IMR-90 (cell line): ENCODE measurements around the gene GNG5. TPM values are rescaled to one million over a fixed set of nuclear protein-coding genes. Genes with fewer than 3 reads are reported as not detected.

ENCODE experiments used
- ATAC-seq: fragments of 200-7000 bp; cut with Tn5 transposase; 2 replicates; pipeline ENCODE4 v1.9.1; 2020; ENCODE audit warnings: low read depth, mild to moderate bottlenecking, moderate library complexity
- BruUV-seq: library from RNA; stranded (reverse); fragments of 400-500 nt; replicated peaks from 2 replicates; lab custom pipeline; 2021; lab: Mats Ljungman, UMichigan
- CTCF ChIA-PET: fragments of 300-600 bp; formaldehyde crosslinking; extraction: SDS; loops from one replicate; lab custom pipeline; 2021; ENCODE audit warnings: antibody characterized with exemption; lab: Yijun Ruan, JAX
- POLR2A ChIA-PET: fragments of 300-600 bp; sonication (Branson Sonifier 250); formaldehyde crosslinking; loops from one replicate; lab custom pipeline; 2022; ENCODE audit warnings: antibody characterized with exemption; ENCODE audit not compliant: unreplicated experiment; lab: Charles Lee
- DNase-seq: peaks from one replicate; pipeline ENCODE4 v3.0.0; 2013
- H2AFZ ChIP-seq: replicated peaks from 2 replicates; pipeline ENCODE3; 2013; ENCODE audit warnings: low read length, mild to moderate bottlenecking; ENCODE audit not compliant: poor library complexity
- H2AK5ac ChIP-seq: 2 replicates; pipeline ENCODE4 v1.6.1; 2013; ENCODE audit warnings: low read depth, low read length, inconsistent platforms
- H2AK9ac ChIP-seq: replicated peaks from 2 replicates; pipeline ENCODE3; 2013; ENCODE audit warnings: mild to moderate bottlenecking, low read depth, low read length, moderate library complexity; ENCODE audit not compliant: poor library complexity
- H2BK120ac ChIP-seq: 2 replicates; pipeline ENCODE4 v1.6.1; 2013; ENCODE audit warnings: low read depth, low read length, inconsistent platforms
- H2BK15ac ChIP-seq: 3 replicates; pipeline ENCODE4 v1.6.1; 2013; ENCODE audit warnings: low read depth, low read length, inconsistent platforms
- H2BK20ac ChIP-seq: 2 replicates; pipeline ENCODE4 v1.6.1; 2013; ENCODE audit warnings: low read depth, mild to moderate bottlenecking, inconsistent platforms, low read length, moderate library complexity
- H2BK5ac ChIP-seq: 2 replicates; pipeline ENCODE4 v1.6.1; 2013; ENCODE audit warnings: mild to moderate bottlenecking, low read depth, low read length, inconsistent platforms; ENCODE audit not compliant: poor library complexity, severe bottlenecking
- H3K14ac ChIP-seq: replicated peaks from 2 replicates; pipeline ENCODE4 v1.6.1; 2013; ENCODE audit warnings: low read depth, low read length, inconsistent platforms
- H3K18ac ChIP-seq: 2 replicates; pipeline ENCODE4 v1.6.1; 2013; ENCODE audit warnings: low read depth, low read length, control low read depth
- H3K23ac ChIP-seq: 2 replicates; pipeline ENCODE4 v1.6.1; 2013; ENCODE audit warnings: low read depth, low read length, inconsistent platforms
- H3K27ac ChIP-seq: 2 replicates; pipeline ENCODE4 v1.5.1; 2013; ENCODE audit warnings: mild to moderate bottlenecking, control low read depth, low read length; ENCODE audit not compliant: insufficient read depth
- H3K27me3 ChIP-seq: 2 replicates; pipeline ENCODE4 v1.6.1; 2013; ENCODE audit warnings: low read length; ENCODE audit not compliant: control insufficient read depth, insufficient read depth
- H3K36me3 ChIP-seq: 2 replicates; pipeline ENCODE4 v1.6.1; 2013; ENCODE audit warnings: low read length, mixed read lengths; ENCODE audit not compliant: control insufficient read depth, insufficient read depth
- H3K4ac ChIP-seq: 2 replicates; pipeline ENCODE4 v1.6.1; 2013; ENCODE audit warnings: low read depth, low read length, inconsistent platforms
- H3K4me1 ChIP-seq: 2 replicates; pipeline ENCODE4 v1.6.1; 2013; ENCODE audit warnings: low read length, mixed read lengths; ENCODE audit not compliant: control insufficient read depth, insufficient read depth
- H3K4me2 ChIP-seq: 2 replicates; pipeline ENCODE4 v1.6.1; 2013; ENCODE audit warnings: low read depth, mild to moderate bottlenecking, control low read depth, low read length, moderate library complexity
- H3K4me3 ChIP-seq: 2 replicates; pipeline ENCODE4 v1.5.1; 2013; ENCODE audit warnings: low read depth, mild to moderate bottlenecking, control low read depth, low read length, moderate library complexity; ENCODE audit not compliant: insufficient read depth
- H3K56ac ChIP-seq: 2 replicates; pipeline ENCODE4 v1.6.1; 2013; ENCODE audit warnings: low read length, inconsistent platforms; ENCODE audit not compliant: insufficient read depth; ENCODE audit errors: extremely low read depth
- H3K79me1 ChIP-seq, 2 experiments: 2 replicates each; pipeline ENCODE4 v1.6.1; 2013; ENCODE audit warnings: low read length in 2 of 2, inconsistent platforms in 1 of 2, low read depth in 1 of 2
- H3K9ac ChIP-seq: 2 replicates; pipeline ENCODE4 v1.6.1; 2013; ENCODE audit warnings: low read depth, low read length, control low read depth
- H3K9me1 ChIP-seq: 2 replicates; pipeline ENCODE4 v1.6.1; 2013; ENCODE audit warnings: low read length, inconsistent platforms; ENCODE audit not compliant: insufficient read depth
- H3K9me3 ChIP-seq: 2 replicates; pipeline ENCODE4 v1.6.1; 2013; ENCODE audit warnings: low read length; ENCODE audit not compliant: control insufficient read depth, insufficient read depth
- H4K20me1 ChIP-seq: 2 replicates; pipeline ENCODE4 v1.6.1; 2013; ENCODE audit warnings: low read length, inconsistent platforms; ENCODE audit not compliant: insufficient read depth
- H4K5ac ChIP-seq: 2 replicates; pipeline ENCODE4 v1.6.1; 2013; ENCODE audit warnings: mild to moderate bottlenecking, low read depth, low read length, control low read depth
- H4K8ac ChIP-seq, 2 experiments: 2 replicates each; pipeline ENCODE4 v1.6.1; 2013; ENCODE audit warnings: low read depth in 2 of 2, low read length in 2 of 2, control low read depth in 1 of 2, inconsistent platforms in 1 of 2
- H4K91ac ChIP-seq: 2 replicates; pipeline ENCODE4 v1.6.1; 2013; ENCODE audit warnings: low read depth, low read length, inconsistent platforms; ENCODE audit not compliant: insufficient read depth
- CEBPB ChIP-seq: IDR thresholded peaks from 2 replicates; pipeline ENCODE4 v1.6.1; 2012; ENCODE audit warnings: low read depth, low read length, improper control_type of control experiment
- CHD1 ChIP-seq: IDR thresholded peaks from 2 replicates; pipeline ENCODE4 v1.6.1; 2012; ENCODE audit warnings: low read depth, low read length, improper control_type of control experiment
- ELK1 ChIP-seq: fragments of 150-350 bp; IDR thresholded peaks from 2 replicates; pipeline ENCODE4 v1.6.1; 2016; ENCODE audit warnings: low read depth, mild to moderate bottlenecking, low read length, moderate library complexity, borderline replicate concordance
- FOS ChIP-seq: fragments of 150-350 bp; IDR thresholded peaks from 2 replicates; pipeline ENCODE4 v1.6.1; 2016; ENCODE audit warnings: low read depth, low read length
- POLR2A ChIP-seq: IDR thresholded peaks from 2 replicates; pipeline ENCODE4 v1.6.1; 2012; ENCODE audit warnings: mild to moderate bottlenecking, low read depth, low read length
- RCOR1 ChIP-seq: IDR thresholded peaks from 2 replicates; pipeline ENCODE4 v1.6.1; 2012; ENCODE audit warnings: mild to moderate bottlenecking, low read length, improper control_type of control experiment; ENCODE audit not compliant: insufficient replicate concordance
- SMC3 ChIP-seq: fragments of 150-350 bp; IDR thresholded peaks from 2 replicates; pipeline ENCODE4 v1.6.1; 2016; ENCODE audit warnings: low read depth, mild to moderate bottlenecking, antibody characterized with exemption, low read length, moderate library complexity
- dilution Hi-C: fragments of 300-500 bp; cut with HindIII; formaldehyde crosslinking; loops from one replicate; pipeline ENCODE4 v1.14.3; 2018; ENCODE audit warnings: low sequenced_read_pairs; ENCODE audit not compliant: unreplicated experiment
- in situ Hi-C: fragments of 300-500 bp; cut with MboI; formaldehyde crosslinking; loops from 3 replicates; pipeline ENCODE4 v1.14.3; 2019; ENCODE audit warnings: low sequenced_read_pairs, inconsistent platforms, mixed read lengths
- intact Hi-C: fragments of 100-400 bp; cut with micrococcal nuclease; formaldehyde crosslinking; loops from 2 replicates; pipeline ENCODE4 v1.10.0; 2022
- polyA plus RNA-seq, 3 experiments: library from polyadenylated mRNA; depleted of rRNA; stranded (reverse); fragments of >200 nt; gene quantifications; 2 replicates each; pipeline ENCODE4 v1.2.3, GENCODE V29; 2012; ENCODE audit warnings: low replicate concordance in 1 of 3
- total RNA-seq: library from RNA; depleted of rRNA; stranded (reverse); fragments of >200 nt; gene quantifications from 2 replicates; pipeline ENCODE4 v1.2.3, GENCODE V29; 2012

GNG5 gene
- total and polyA plus RNA-seq, 2 of the 4 experiments (the other 2 are of a cell fraction), result 36.4 to 128 TPM

GRCh38 chr1:84467298-84467697 lies 39.1 kb downstream of the GNG5 start:
- no peak overlapping the region for H2BK120ac ChIP-seq
- no peak for DNase-seq
- TF ChIP-seq POLR2A, result no peak
- no peak for TF ChIP-seq ELK1
- no peak for TF ChIP-seq SMC3
- TF ChIP-seq CEBPB, result no peak
- TF ChIP-seq FOS, result no peak
- no peak for TF ChIP-seq RCOR1
- TF ChIP-seq CHD1, result no peak
- dilution Hi-C loops (no loop called here), intact Hi-C loops (no loop called here), in situ Hi-C loops (loop anchor here (10.0 kb wide), 1 partner anchor 468 kb away; no protein-coding TSS in a partner anchor)
- no peak overlapping the region for H3K27ac ChIP-seq
- no peaks in the 10 kb centered on the region for H3K9me1 ChIP-seq
- H3K4me1 ChIP-seq, result no peaks in the 10 kb centered on the region
- H3K36me3 ChIP-seq, result no peaks in the 10 kb centered on the region
- H3K79me1 ChIP-seq, result no peaks in the 10 kb centered on the region
- H2AFZ ChIP-seq, result no peak overlapping the region
- no peaks in the 10 kb centered on the region for H3K9me3 ChIP-seq
- no peak overlapping the region for H3K14ac ChIP-seq
- no peak overlapping the region for H4K5ac ChIP-seq
- H2BK5ac ChIP-seq, result no peak overlapping the region
- H2AK5ac ChIP-seq, result no peak overlapping the region
- no peak overlapping the region for H3K4me3 ChIP-seq
- no peak overlapping the region for H3K18ac ChIP-seq
- no TSS peak for BruUV-seq
- H4K91ac ChIP-seq, result no peak overlapping the region
- peaks cover 11% of the 10 kb centered on the region for H3K27me3 ChIP-seq
- no peak overlapping the region for H3K9ac ChIP-seq
- no peak for ATAC-seq
- no peak overlapping the region for H4K8ac ChIP-seq
- H3K23ac ChIP-seq, result no peak overlapping the region
- no peak overlapping the region for H3K4ac ChIP-seq
- ChIA-PET CTCF (no interaction called here), POLR2A (no interaction called here)
- no peak overlapping the region for H2BK20ac ChIP-seq
- no peak overlapping the region for H2BK15ac ChIP-seq
- H2AK9ac ChIP-seq, result no peak overlapping the region
- no peaks in the 10 kb centered on the region for H4K20me1 ChIP-seq
- H3K56ac ChIP-seq, result no peak overlapping the region
- H3K4me2 ChIP-seq, result no peak overlapping the region
